HepG2 (cell line): Measurements from ENCODE around the gene TM9SF3. TPM values are rescaled to one million over a fixed set of nuclear protein-coding genes. Genes with fewer than 3 reads are reported as not detected.

ENCODE experiments used
- ATAC-seq: fragments of 200-7000 bp; cut with Tn5 transposase; 3 replicates; pipeline ENCODE4 v1.9.1; 2020; ENCODE audit warnings: mild to moderate bottlenecking, moderate library complexity
- BruUV-seq: library from RNA; stranded (reverse); fragments of 400-500 nt; replicated peaks from 2 replicates; lab custom pipeline; 2021; lab: Mats Ljungman, UMichigan
- CTCF ChIA-PET: fragments of 300-600 bp; formaldehyde crosslinking; extraction: SDS; loops from one replicate; lab custom pipeline; 2021; ENCODE audit warnings: low total read pairs, inconsistent platforms, low intra/inter-chr PET ratio; lab: Yijun Ruan, JAX
- POLR2A ChIA-PET: fragments of 350-600 bp; sonication (Branson Sonifier 250); formaldehyde crosslinking; loops from one replicate; lab custom pipeline; 2020; ENCODE audit warnings: antibody characterized with exemption, inconsistent platforms; lab: Yijun Ruan, JAX
- DNase-seq: peaks from one replicate; pipeline ENCODE4 v3.0.0-alpha.2; 2015; ENCODE audit warnings: low spot score
- FAIRE-seq: peaks from 3 replicates; lab custom pipeline; 2011; peaks lifted over from hg19 to GRCh38; lab: Jason Lieb, UNC
- H2AFZ ChIP-seq: one replicate; pipeline ENCODE4 v1.6.1; 2011; ENCODE audit warnings: low read length, inconsistent platforms
- H3K27ac ChIP-seq: fragments of 300-600 bp; 3 replicates; pipeline ENCODE4 v1.8.0; 2011; ENCODE audit warnings: mixed run types, mild to moderate bottlenecking, mixed read lengths, low read length, inconsistent platforms; ENCODE audit not compliant: insufficient read depth; ENCODE audit errors: extremely low read length
- H3K27me3 ChIP-seq, 2 experiments: fragments of 200-600 bp in 1 of 2; 2 replicates in 1 of 2; 3 replicates in 1 of 2; pipeline versions ENCODE4 v1.6.0 to v1.8.0; 2011; ENCODE audit warnings: low read length in 2 of 2, mild to moderate bottlenecking in 2 of 2, moderate library complexity in 2 of 2, inconsistent platforms in 1 of 2; ENCODE audit not compliant: insufficient read depth in 2 of 2, control insufficient read depth in 1 of 2
- H3K36me3 ChIP-seq, 2 experiments: fragments of 200-600 bp in 1 of 2; replicated peaks in 1 of 2; 2 replicates in 1 of 2; 3 replicates in 1 of 2; pipeline versions ENCODE4 v1.5.1 to v1.8.0; 2011; ENCODE audit warnings: low read length in 2 of 2, inconsistent platforms in 1 of 2; ENCODE audit not compliant: insufficient read depth in 2 of 2, control insufficient read depth in 1 of 2
- H3K4me1 ChIP-seq: 2 replicates; pipeline ENCODE4 v1.5.1; 2012; ENCODE audit warnings: low read length, inconsistent platforms; ENCODE audit not compliant: insufficient read depth
- H3K4me2 ChIP-seq: 2 replicates; pipeline ENCODE4 v1.6.0; 2011; ENCODE audit warnings: low read depth, low read length, inconsistent platforms
- H3K4me3 ChIP-seq, 3 experiments: fragments of 200-600 bp in 1 of 3; sonication (generic), shearing (Covaris generic) in 1 of 3; replicated peaks in 1 of 3; 2 replicates each; pipeline ENCODE4 v1.5.1; 2011 to 2016; ENCODE audit warnings: low read length in 3 of 3, inconsistent platforms in 2 of 3, low read depth in 2 of 3, mild to moderate bottlenecking in 2 of 3, control low read depth in 1 of 3, mixed read lengths in 1 of 3; ENCODE audit not compliant: insufficient read depth in 1 of 3
- H3K79me2 ChIP-seq: one replicate; pipeline ENCODE4 v1.6.1; 2011; ENCODE audit warnings: low read length, inconsistent platforms; ENCODE audit not compliant: insufficient read depth
- H3K9ac ChIP-seq: 2 replicates; pipeline ENCODE4 v1.6.0; 2011; ENCODE audit warnings: mild to moderate bottlenecking, low read depth, low read length, inconsistent platforms; ENCODE audit not compliant: insufficient read depth
- H3K9me3 ChIP-seq: 2 replicates; pipeline ENCODE4 v1.5.1; 2012; ENCODE audit warnings: mild to moderate bottlenecking, low read length
- H4K20me1 ChIP-seq: 2 replicates; pipeline ENCODE4 v1.6.0; 2011; ENCODE audit warnings: inconsistent platforms, mild to moderate bottlenecking, low read length, moderate library complexity; ENCODE audit not compliant: insufficient read depth
- FOSL2 ChIP-seq: sonication (generic); formaldehyde crosslinking; IDR thresholded peaks from 2 replicates; pipeline ENCODE4 v1.4.0; 2020; ENCODE audit warnings: missing genetic modification reagents
- JARID2 ChIP-seq: sonication (generic); formaldehyde crosslinking; IDR thresholded peaks from 2 replicates; pipeline ENCODE4 v1.8.1; 2023; ENCODE audit warnings: missing genetic modification reagents, inconsistent platforms; ENCODE audit not compliant: insufficient replicate concordance
- MTF1 ChIP-seq: sonication (generic); formaldehyde crosslinking; IDR thresholded peaks from 2 replicates; pipeline ENCODE4 v1.5.0; 2020; ENCODE audit warnings: missing genetic modification reagents
- PRMT3 ChIP-seq: sonication (generic); formaldehyde crosslinking; IDR thresholded peaks from 2 replicates; pipeline ENCODE4 v1.8.1; 2022; ENCODE audit warnings: low read depth, mild to moderate bottlenecking, moderate library complexity, missing genetic modification reagents, borderline replicate concordance
- ZBTB14 ChIP-seq: sonication (generic); formaldehyde crosslinking; IDR thresholded peaks from 2 replicates; pipeline ENCODE4 v1.4.0; 2020; ENCODE audit warnings: missing genetic modification reagents
- ZBTB43 ChIP-seq: sonication (generic); formaldehyde crosslinking; conservative IDR thresholded peaks from 2 replicates; pipeline ENCODE4 v1.4.0; 2020; ENCODE audit warnings: missing genetic modification reagents
- ZNF18 ChIP-seq: sonication (generic); formaldehyde crosslinking; IDR thresholded peaks from 2 replicates; pipeline ENCODE4 v1.8.0; 2022; ENCODE audit warnings: mild to moderate bottlenecking, missing genetic modification reagents; ENCODE audit not compliant: insufficient replicate concordance
- ZNF3 ChIP-seq: IDR thresholded peaks from 2 replicates; pipeline ENCODE4 v1.7.0; 2017; ENCODE audit warnings: inconsistent platforms
- ZNF44 ChIP-seq: sonication (generic); formaldehyde crosslinking; IDR thresholded peaks from 2 replicates; pipeline ENCODE4 v1.5.1; 2020; ENCODE audit warnings: mild to moderate bottlenecking, missing genetic modification reagents
- ZNF562 ChIP-seq: sonication (generic); formaldehyde crosslinking; IDR thresholded peaks from 2 replicates; pipeline ENCODE4 v1.8.0; 2022; ENCODE audit warnings: missing genetic modification reagents, borderline replicate concordance
- ZNF589 ChIP-seq: sonication (generic); formaldehyde crosslinking; conservative IDR thresholded peaks from 2 replicates; pipeline ENCODE4 v1.8.0; 2022; ENCODE audit warnings: mild to moderate bottlenecking, moderate library complexity, missing genetic modification reagents
- ZNF678 ChIP-seq: sonication (generic); formaldehyde crosslinking; IDR thresholded peaks from 2 replicates; pipeline ENCODE4 v1.4.0; 2020; ENCODE audit warnings: mild to moderate bottlenecking, missing genetic modification reagents
- ZNF704 ChIP-seq: sonication (generic); formaldehyde crosslinking; IDR thresholded peaks from 2 replicates; pipeline ENCODE4 v1.8.1; 2023; ENCODE audit warnings: mild to moderate bottlenecking, inconsistent platforms, moderate library complexity, missing genetic modification reagents, borderline replicate concordance
- ZSCAN5A ChIP-seq: sonication (generic); formaldehyde crosslinking; IDR thresholded peaks from 2 replicates; pipeline ENCODE4 v1.8.0; 2022; ENCODE audit warnings: mild to moderate bottlenecking, missing genetic modification reagents, borderline replicate concordance
- ZXDC ChIP-seq: sonication (generic); formaldehyde crosslinking; IDR thresholded peaks from 2 replicates; pipeline ENCODE4 v1.5.0; 2020; ENCODE audit warnings: mild to moderate bottlenecking, missing genetic modification reagents
- WGBS: methylation state at CpG from one replicate; pipeline ENCODE4 v1.1.6; 2017; ENCODE audit warnings: low lambda C conversion rate; 5-methylcytosine and 5-hydroxymethylcytosine counted together
- in situ Hi-C: cut with HindIII; loops from 2 replicates; pipeline ENCODE4 v1.10.0; 2017; ENCODE audit warnings: low pct_unique_long_range_greater_than_20kb; ENCODE audit not compliant: extremely low pct_ligation_motif_present
- intact Hi-C: fragments of 100-400 bp; cut with micrococcal nuclease; formaldehyde crosslinking; loops from one replicate; pipeline ENCODE4 v1.10.0; 2022; ENCODE audit not compliant: unreplicated experiment
- polyA plus RNA-seq, 8 experiments: library from polyadenylated mRNA; depleted of rRNA in 3 of 8; stranded (reverse) in 7 of 8; unstranded in 1 of 8; fragments of >200 nt; fragmentation: Illumina TruSeq in 4 of 8; extraction: Trizol in 4 of 8; gene quantifications; 2 replicates each; pipeline versions ENCODE4 v1.2.1 to v1.2.3, GENCODE V29; 2011 to 2016; ENCODE audit warnings: low read depth in 4 of 8, missing spikeins in 1 of 8, mixed read lengths in 1 of 8; ENCODE audit not compliant: insufficient read depth in 1 of 8
- total RNA-seq, 5 experiments: library from RNA; depleted of rRNA; stranded (reverse); fragments of >200 nt; fragmentation: Illumina TruSeq; extraction: Trizol; gene quantifications; 2 replicates each; pipeline ENCODE4 v1.2.3, GENCODE V29; 2016; ENCODE audit warnings: low read depth in 1 of 5

TM9SF3 gene
- total and polyA plus RNA-seq, 2 of the 13 experiments (the other 11 are each of a cell fraction or from before 2014, with no cell fraction given) = 43.8 to 120 TPM

GRCh38 chr10:96495544-96495943 lies 91.3 kb downstream of the TM9SF3 start:
- Histone ChIP-seq H4K20me1 (no peaks in the 10 kb centered on the region), H2AFZ (no peak overlapping the region), H3K9me3 (no peaks in the 10 kb centered on the region), H3K79me2 (no peaks in the 10 kb centered on the region), H3K27me3 (peaks cover 5 to 33% of the 10 kb centered on the region in 2 experiments; a peak in 4 of 5 replicates), H3K27ac (no peak overlapping the region), H3K4me1 (peaks cover 8% of the 10 kb centered on the region), H3K4me3 (no peak overlapping the region), H3K9ac (no peak overlapping the region), H3K4me2 (no peak overlapping the region), H3K36me3 (no peaks in the 10 kb centered on the region)
- ChIA-PET CTCF (no interaction called here), POLR2A (no interaction called here)
- no peak for ATAC-seq
- no peak for FAIRE-seq
- in situ Hi-C loops (no loop called here), intact Hi-C loops (no loop called here)
- DNase-seq = no peak
- no TSS peak for BruUV-seq
- 27% methylated on average over 6 of the region's 6 CpGs for WGBS
- TF ChIP-seq JARID2 (CRISPR knock-in tag) = no peak
- TF ChIP-seq ZBTB14 (CRISPR knock-in tag) = no peak
- TF ChIP-seq ZBTB43 = no peak
- no peak for TF ChIP-seq ZNF704 (CRISPR knock-in tag)
- TF ChIP-seq ZXDC = no peak
- TF ChIP-seq ZSCAN5A (CRISPR knock-in tag) = no peak
- no peak for TF ChIP-seq FOSL2 (CRISPR knock-in tag)
- no peak for TF ChIP-seq ZNF678 (CRISPR knock-in tag)
- no peak for TF ChIP-seq PRMT3 (CRISPR knock-in tag)
- TF ChIP-seq ZNF44 (CRISPR knock-in tag) = no peak
- no peak for TF ChIP-seq MTF1 (CRISPR knock-in tag)
- no peak for TF ChIP-seq ZNF18 (CRISPR knock-in tag)
- TF ChIP-seq ZNF562 = no peak
- TF ChIP-seq ZNF589 (CRISPR knock-in tag) = no peak
- no peak for TF ChIP-seq ZNF3 (CRISPR knock-in tag)
